HG02938 (cell line): ENCODE results near the gene RBX1.
"Not testable (repeated sequence)": the region's sequence is repeated elsewhere in the genome, so short reads cannot be mapped to it uniquely, and the experiment has no call there.

Source experiments
- ATAC-seq: cut with Tn5 transposase; IDR thresholded peaks from one replicate; pipeline ENCODE4 v1.9.1; 2021; ENCODE audit warnings: mild to moderate bottlenecking, moderate library complexity; ENCODE audit not compliant: unreplicated experiment

RBX1 gene

GRCh38 chr22:40967111-40967760 lies 16.1 kb downstream of the RBX1 start:
- ATAC-seq: no peak

- ATAC-seq: no peak
These were observed 21.4 kb downstream of the RBX1 start for GRCh38 chr22:40972587-40972986.

- ATAC-seq: no peak
These were observed 22.0 kb downstream of the RBX1 start for GRCh38 chr22:40973144-40973543.

DNA sequence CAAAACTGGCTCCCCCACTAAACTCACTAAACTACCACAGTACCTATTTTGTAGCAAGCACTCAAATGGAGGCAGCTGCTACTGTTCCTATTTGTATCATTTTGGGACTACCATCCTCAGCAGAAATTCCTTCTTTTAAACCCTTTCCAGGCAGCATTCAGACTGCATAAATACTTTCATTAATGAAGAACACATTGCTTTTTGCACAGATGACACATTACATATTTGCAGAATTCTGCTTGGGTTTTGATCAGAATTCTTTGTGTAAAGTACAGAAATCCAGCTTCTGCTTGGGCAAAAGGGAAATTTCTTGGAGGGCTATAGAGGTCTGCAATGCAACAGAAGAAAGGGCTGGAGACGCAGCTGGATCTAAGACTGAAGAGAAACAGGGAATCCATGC lies 24.2 kb downstream of the RBX1 start:
- no peak for ATAC-seq

DNA sequence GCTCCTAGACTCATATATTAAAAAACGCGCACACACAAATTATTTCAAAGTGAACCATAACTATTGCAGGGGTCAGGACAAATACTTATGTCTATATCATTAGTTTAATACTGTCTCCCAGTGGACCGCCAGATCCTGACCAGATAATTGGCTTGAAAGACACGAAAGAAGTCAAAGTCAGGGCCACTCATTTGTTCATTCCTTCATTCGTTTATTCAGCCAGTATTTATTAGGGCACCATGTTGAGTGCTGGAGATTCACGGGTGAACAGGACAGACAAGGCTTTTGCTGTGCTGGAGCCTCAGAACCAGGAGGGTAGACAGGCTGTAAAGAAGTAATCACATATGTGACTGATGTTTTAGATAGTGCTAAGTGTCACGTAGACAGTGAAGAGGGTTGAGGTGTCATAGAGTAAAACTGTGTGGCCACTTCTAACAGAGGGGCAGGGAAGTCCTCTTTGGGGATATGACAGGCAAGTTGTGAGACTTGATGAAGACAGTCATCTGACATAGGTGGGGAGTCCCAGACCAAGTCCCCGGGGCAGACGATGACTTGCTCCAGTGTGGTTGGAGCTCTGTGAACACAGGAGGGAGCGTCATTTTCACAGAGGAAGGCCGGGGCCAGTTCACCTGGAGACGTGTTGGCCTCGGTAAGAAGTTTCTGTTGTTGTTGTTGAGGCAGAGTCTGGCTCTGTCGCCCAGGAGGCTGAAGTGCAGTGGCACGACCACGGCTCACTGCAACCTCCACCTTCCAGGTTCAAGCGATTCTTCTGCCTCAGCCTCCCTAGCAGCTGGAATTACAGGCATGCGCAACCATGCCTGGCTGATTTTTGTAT lies 25.9 kb downstream of the RBX1 start:
- no peak for ATAC-seq

- ATAC-seq: no peak
These were observed 28.0 kb downstream of the RBX1 start for GRCh38 chr22:40979198-40979597.

DNA sequence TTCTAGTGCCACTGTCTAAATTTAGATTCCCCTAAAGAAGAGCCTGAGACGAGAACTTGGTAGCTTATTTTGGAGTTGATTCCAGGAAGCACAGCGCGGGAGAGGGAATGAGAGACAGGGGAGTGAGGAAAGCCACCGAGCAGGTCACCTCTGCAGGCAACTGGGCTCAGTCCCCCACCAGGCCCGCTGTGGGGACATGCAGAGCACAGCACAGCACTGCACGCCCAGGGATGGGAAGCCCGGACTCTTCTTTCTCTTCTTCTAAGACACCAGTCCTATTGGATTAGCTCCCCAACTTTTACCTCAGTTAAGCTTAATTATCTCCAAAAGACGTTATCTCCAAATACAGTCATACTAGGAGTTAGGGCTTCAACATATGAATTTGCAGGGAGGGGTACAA lies 28.7 kb downstream of the RBX1 start:
- no peak for ATAC-seq

DNA sequence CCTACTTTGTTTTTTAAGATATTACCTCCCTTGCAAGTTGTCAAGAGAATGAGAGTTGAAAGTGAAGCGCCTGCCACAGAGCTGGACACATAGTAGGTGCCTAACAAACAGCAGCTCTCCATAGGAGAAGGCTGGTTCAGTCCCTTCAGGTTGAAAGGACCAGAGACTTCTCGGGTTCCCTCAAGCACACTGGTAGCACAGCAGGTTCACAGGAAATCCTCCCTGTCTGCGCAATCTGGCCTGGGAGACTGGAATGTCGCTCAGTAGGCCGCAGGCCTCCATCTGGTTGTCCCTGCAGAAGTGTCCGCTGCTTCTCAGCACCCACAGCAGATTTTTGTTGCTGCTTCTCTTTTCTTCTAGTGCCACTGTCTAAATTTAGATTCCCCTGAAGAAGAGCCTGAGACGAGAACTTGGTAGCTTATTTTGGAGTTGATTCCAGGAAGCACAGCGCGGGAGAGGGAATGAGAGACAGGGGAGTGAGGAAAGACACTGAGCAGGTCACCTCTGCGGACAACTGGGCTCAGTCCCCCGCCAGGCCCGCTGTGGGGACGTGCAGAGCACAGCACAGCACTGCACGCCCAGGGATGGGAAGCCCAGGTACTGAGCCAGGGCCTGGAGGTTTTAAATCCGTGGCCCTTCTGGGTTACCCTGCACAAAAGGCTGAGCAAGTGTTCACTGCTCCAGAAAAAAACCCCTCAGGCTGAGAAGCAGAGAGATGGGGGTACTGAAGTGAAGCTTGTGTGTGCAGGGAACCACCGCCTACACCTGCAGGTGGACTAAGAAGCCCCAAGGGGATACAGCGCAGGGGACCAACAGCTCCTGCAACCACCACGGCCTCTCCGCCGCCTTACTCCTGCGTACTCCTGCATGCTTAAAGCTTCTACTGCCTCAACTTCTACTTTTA lies 31.6 kb downstream of the RBX1 start:
- ATAC-seq: no peak

- no peak for ATAC-seq
These were observed 40.1 kb downstream of the RBX1 start for GRCh38 chr22:40991298-40991697.

DNA sequence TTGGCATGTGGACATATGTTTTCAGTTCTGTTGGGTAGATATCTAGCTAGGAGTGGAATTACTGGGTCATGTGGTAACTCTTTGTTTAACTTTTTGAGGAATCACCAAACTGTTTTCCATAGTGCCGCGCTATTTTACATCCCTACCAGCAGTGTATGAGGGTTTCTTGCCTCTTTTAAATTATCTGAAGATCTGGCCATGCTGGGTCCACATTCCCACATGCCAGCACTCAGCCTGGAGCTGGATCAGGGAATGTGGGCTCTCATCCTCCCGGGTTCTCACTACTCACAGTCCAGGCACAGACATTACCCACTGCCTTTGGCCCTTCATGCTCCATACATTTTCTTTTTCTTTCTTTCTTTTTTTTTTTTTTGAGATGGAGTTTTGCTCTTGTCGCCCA lies 44.6 kb downstream of the RBX1 start:
- ATAC-seq: no peak

GRCh38 chr22:40997520-40997919 lies 46.3 kb downstream of the RBX1 start:
- no peak for ATAC-seq

DNA sequence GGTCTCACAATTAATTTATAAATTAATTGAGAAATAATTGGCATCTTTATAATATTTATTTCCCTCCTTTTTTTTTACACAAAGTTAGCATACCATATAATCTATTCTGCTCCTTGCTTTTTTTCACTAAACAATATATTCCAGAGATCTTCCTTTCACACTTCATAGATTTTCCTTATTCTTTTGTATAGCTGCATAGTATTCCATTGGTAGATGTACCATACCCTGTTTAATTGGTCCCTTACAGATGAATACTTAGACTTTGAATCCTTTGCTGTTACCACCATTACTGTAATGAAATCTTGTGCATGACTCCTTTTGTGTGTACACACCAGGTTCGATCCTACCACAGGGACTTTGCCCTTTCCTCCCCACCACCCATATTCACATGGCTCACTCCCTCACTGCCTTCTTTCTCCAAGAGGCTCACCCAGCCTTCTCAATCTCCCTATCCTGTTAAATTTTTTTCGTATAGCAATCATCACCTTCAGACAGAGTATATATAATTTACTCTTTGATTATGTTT lies 48.9 kb downstream of the RBX1 start:
- ATAC-seq: no peak

GRCh38 chr22:41000941-41001721 lies 50.0 kb downstream of the RBX1 start:
- no peak for ATAC-seq

- no peak for ATAC-seq
These were observed 50.5 kb downstream of the RBX1 start for GRCh38 chr22:41001722-41002122.

- not testable (repeated sequence) for ATAC-seq
These were observed 51.2 kb downstream of the RBX1 start for GRCh38 chr22:41002386-41002785.

DNA sequence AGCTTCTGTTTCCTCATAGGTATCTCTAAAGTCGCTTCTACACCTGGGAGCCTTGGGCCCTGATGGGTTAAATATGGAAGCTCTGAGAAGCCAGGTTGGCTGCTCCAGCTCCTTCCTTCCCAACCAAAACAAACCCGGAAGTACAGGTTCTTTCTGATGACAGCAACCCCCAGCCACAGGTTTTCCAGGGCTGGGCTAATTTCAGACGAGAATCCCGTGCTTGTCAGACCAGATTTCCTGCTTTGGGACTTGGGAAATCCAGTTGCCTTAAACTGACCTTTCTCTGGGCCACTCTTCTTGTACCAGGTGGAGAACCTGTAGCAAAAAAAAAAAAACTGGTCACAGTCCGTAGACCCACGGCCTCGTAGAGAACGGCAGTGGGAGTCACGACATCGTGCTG lies 51.9 kb downstream of the RBX1 start:
- no peak for ATAC-seq

- no peak for ATAC-seq
These were observed 52.8 kb downstream of the RBX1 start for GRCh38 chr22:41003976-41004375.

DNA sequence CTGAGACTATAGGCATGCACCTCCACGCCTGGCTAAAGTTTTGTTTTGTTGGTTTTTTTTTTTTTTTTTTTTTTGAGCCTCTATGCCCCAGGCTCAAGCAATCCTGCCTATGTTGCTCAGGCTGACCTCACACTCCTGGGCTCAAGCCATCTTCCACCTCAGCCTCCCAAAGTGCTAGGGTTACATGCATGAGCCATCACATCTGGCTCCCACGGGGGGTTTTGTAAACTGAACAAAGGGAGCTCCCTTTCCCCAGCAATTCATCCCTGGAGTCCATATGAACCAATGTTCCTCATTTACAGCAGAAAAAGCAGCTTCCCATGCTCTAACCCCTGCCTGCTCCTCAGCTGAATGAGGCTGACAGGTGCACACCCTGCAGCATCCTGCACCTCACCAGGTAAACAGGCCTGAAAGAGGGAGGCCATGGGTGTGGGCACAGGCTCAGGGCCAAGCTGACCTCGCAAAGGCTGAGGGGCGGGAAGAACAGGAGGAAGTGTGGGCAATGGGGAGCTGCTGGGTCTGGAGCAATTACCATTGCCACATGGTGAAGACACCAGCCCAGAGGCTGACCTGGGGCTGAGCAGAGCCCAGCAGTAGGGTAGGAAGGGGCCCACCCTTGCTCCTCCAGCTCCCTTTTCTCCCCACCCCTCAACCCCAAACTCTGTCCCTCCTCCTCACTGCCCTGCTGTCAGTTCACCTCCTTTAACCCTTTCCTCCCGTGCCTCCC lies 58.2 kb downstream of the RBX1 start:
- no peak for ATAC-seq

- no peak for ATAC-seq
These were observed 63.8 kb downstream of the RBX1 start for GRCh38 chr22:41015003-41015402.
